ENCODE results near the gene SNED1.

Gene SNED1

DNA sequence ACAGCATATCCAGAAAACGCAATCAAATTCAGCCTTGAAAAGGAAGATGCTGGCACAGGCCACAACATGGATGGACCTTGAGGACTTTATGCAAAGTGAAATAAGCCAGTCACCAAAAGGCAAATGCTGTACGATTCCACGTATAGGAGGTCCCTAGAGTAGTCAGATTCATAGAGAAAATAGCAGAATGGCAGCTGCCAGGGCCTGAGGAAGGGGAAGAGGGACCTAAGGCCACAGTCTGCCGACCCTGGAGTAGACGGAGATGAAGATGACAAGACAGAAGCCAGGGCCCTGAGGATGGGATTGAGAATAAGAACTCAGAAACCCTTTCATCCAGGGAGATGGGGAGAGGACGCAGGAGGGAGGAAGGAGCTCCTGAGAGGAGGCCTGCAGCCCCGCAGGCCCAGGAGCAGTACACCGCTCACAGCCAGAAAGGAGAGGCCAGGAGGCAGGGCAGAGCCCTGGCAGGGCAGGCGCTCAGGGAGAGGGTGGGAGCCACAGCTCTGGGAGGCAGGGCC lies 111.7 kb downstream of the SNED1 start:
- DNase-seq (ENCODE audit: low spot score) = no peak

DNA sequence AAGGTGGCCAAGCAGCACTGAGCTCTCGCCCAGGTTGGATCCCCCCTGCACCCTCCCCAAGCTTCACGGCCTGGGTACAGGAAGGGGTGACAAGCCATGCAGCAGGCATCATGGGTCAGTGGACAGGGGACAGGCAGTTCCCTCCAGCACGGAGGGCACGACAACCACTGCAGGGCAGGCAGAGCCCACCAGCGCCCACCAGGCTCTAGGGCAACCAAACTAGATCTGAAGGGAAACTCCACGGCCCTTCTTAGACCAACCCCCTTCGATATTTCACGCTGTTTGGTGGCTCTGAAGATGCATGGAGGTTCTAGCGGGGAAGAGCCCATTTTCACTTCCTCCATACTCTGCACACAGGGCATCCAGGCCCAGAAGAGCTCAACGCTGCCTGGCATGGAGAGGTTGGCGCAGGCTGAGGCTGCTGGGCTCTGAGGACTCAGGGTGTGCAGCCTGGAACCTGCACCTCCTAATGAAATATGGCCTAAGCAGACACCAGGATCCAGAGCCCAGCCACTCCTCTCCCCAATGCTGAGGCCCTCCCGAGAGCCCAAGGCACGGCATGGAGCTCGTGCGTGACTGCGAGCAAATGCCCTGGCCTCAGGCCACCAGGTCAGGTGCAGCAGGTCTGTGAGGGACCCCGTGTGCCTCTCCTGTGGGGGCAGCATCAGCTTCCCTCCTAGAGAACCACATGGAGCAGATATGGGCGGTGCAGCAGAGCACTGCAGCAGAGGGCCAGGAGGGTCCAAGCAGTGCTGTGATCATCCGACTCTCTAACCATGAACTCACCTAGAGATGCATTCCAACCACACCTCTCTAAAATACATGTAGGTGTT lies 112.4 kb downstream of the SNED1 start:
- DNase-seq (ENCODE audit: low spot score) = no peak

GRCh38 chr2:241111440-241111805 lies 113.0 kb downstream of the SNED1 start:
- no peak for DNase-seq (ENCODE audit: low spot score)

DNA sequence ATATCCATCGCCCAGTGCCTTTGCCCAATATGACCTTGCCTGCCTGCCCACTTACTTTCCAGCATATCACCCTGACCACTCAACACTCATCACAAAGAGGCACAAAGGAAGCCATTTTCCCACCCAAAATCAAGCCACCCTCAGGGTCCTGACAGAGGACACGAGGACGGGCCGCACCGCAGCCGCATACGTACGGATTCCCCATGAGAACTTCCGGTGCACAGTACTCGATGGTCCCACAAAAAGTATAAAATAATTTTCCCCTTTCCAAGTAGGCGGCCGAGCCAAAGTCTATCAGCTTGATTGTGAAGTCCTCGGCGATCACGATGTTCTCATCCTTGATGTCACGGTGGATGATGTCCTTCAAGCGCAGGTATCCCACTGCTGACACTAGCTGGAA lies 113.6 kb downstream of the SNED1 start:
- DNase-seq (ENCODE audit: low spot score) = no peak

- no peak for DNase-seq (ENCODE audit: low spot score)
Measured at GRCh38 chr2:241112592-241112991, 114.2 kb downstream of the SNED1 start.

- DNase-seq (ENCODE audit: low spot score) = no peak
Measured at GRCh38 chr2:241114836-241115235, 116.4 kb downstream of the SNED1 start.

GRCh38 chr2:241115361-241115760 lies 116.9 kb downstream of the SNED1 start:
- no peak for DNase-seq (ENCODE audit: low spot score)

DNA sequence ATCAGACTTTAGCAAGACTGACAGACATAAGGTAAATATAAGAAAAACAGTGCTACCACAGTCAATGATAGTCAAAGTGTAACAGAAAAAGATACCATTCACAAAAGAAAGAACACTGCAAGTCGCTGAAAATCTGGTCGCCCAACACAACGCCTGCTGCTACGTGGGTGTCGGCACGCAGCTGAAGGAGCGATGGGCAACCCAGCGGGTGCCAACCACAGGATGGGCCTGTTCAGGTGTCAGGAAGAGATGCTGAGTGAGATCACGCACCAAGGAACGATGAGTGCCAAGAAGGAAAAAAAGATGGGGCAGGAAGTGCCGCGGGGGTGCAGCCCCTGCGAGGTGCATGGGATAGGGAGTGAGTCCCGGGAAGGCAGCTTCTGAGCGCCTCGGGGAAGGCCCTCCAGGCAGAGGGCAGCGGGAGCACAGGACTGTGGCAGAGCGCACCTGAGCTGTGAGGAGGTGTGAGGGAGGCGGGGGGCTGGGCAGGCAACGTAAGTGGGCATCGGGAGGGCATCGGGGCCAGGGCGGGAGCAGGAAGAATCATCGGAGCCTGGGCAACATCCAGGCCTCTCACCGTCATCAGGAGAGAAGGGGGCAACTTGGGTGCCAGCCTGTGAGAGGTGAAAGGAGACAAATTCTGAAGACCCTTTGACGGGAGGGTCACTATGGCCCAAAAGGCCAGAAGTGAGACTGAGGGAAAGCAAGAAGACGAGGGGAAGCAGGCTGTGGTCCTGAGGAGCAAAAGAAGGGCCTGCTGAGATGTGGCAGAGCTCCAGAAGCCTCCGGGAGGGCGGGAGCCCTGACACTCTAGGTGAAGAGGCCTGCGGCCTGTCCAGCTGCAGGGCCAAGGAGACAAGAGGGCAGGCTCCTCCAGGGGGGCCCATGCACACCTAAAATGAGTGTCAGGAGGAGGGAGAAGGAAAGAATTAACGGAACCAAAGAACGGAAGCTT lies 118.5 kb downstream of the SNED1 start:
- no peak for DNase-seq (ENCODE audit: low spot score)

GRCh38 chr2:241118737-241119505 lies 120.5 kb downstream of the SNED1 start:
- DNase-seq (ENCODE audit: low spot score) = no peak

- DNase-seq (ENCODE audit: low spot score) = no peak
Measured at GRCh38 chr2:241120440-241120839, 122.0 kb downstream of the SNED1 start.

GRCh38 chr2:241121008-241121407 lies 122.6 kb downstream of the SNED1 start:
- no peak for DNase-seq (ENCODE audit: low spot score)

DNA sequence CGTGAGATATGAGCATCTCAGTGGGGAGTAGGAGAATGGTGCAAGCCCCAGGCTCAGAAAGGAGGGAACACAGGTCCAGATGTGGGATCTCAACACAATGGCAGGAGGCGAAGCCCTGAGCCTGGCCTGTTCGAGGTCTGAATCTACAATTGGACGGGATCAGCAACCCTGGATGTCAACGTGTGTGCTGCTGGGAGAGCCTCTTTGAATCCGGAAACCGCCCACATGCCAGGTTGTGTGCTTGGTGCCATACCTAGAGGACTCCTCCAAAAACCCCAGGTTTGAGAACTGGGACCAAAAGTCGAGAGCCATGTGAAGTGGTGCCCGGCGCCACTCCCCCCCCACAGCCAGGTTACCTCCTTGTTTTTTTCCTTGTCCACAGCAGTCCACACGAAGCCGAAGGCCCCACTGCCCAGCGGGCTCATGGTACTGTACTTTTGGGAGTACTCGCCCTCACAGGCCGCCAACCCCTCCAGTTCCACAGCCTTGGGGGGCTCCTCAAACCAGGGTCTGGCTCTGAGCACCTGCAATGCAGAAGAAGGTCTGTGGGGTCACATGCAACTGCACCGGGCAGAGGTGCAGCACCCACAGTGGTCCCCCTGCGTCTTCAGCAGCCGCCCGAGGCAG lies 124.1 kb downstream of the SNED1 start:
- DNase-seq (ENCODE audit: low spot score) = no peak

DNA sequence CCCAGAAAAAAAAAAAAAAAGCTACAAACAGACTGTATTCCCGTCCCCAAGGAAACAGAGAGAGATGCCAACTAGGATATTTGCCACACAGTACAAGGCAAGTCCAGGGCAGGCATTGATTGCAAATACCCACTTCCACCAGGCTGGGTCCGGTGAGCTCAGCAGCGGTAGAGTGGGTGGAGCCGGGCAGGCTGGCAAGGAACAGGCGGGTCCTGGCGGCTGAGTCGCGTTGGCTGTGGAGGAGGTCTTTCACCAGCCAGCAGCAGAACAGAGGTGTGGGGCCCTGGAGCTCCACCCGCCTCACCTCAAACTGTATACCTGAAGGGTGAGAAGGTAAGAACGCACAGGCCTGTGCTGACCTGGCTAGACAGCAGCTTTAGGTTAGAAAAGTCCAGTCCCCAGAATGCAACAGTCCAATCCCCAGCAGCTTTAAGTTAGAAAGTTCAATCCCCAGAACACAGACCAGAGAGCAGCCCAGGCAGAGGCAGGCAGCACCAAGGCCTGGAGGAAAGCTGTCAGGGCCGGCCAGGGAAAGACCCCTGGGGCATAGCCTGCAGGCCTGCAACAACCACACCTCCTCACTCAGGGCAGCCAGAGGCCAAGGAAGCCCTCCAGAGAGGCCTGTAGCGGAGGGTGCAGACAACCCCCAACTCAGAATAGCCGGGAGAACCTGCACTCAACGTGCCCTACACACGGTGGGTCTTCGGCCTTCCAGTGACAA lies 125.6 kb downstream of the SNED1 start:
- no peak for DNase-seq (ENCODE audit: low spot score)

GRCh38 chr2:241125626-241126025 lies 127.2 kb downstream of the SNED1 start:
- DNase-seq (ENCODE audit: low spot score) = no peak

DNA sequence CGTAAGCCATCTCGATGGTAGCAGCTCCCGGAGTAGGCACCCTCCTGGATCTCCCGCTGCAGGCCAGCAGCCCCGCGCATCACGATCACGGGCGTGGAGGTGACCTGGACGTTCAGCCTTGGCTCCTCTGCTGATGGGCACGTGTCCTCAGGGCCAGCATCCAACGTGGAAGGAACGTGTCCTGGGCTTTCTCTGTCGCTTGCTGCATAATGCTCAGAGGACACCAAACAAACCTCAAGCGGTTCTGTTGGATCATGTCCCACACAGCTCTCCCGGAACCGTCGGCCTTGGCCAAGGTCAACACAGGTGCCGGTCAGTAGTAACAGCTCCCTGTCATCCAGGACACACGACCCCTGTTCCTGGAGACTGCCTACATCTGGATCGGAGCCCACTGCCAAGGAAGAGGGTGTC lies 127.8 kb downstream of the SNED1 start:
- DNase-seq (ENCODE audit: low spot score) = no peak

DNA sequence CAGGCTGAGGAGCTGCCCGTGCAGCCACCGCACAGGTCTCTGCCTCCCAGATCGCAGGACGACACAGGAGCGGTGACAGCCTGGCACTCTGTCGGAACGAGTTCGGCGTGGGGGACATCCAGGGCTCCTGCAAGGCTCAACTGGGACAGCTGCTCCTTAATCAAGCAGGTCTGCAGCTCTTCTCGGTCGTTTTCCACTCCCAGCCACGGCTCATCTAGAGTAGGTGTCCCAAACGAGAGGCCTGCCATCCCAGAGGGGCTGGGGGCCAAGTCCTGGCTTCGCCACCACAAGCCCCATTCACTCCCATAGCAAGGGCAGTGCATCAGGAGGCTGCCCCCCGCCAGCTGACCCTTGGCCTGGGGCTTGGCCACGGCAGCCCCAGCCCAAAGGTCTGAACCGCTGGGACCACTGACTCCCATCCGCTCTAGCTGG lies 128.4 kb downstream of the SNED1 start:
- DNase-seq (ENCODE audit: low spot score) = no peak

- no peak for DNase-seq (ENCODE audit: low spot score)
Measured at GRCh38 chr2:241128266-241128665, 129.8 kb downstream of the SNED1 start.

DNA sequence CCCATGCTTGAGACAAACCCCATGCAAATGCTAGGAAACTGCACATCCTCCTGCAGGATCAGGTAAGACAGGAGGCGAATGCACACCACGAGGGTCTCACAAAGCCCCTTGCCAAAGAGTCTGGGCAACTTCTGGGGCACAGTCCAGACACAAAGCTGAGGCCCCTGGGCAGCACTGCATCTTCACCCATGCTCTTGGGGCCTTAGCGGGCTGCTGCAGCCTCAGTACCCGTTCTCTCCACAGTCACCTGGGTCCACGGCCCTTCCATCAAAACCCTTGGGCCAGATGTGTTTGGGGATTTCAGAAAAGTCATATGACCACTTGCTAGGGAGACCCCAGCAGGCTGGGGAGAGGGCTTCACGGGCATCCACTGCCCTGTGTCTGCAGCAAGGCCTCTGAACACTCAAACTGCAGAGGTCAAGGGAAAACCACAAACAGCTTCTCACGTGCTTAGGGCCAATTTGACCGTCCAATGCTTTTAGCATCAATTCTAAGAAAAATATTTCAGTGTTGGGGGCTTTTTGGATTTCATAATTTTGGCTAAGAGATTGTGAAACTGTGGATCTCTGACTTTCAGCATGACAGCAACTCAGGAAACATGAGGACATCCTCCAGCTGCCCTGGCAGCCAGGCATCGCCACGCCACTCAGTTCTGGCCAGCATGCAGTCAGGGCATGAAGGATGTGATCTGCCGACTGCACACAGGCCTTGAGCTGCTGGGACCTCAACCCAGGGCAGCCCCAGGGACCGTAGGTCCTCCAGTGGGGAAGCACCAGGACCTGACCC lies 130.9 kb downstream of the SNED1 start:
- DNase-seq (ENCODE audit: low spot score) = no peak

DNA sequence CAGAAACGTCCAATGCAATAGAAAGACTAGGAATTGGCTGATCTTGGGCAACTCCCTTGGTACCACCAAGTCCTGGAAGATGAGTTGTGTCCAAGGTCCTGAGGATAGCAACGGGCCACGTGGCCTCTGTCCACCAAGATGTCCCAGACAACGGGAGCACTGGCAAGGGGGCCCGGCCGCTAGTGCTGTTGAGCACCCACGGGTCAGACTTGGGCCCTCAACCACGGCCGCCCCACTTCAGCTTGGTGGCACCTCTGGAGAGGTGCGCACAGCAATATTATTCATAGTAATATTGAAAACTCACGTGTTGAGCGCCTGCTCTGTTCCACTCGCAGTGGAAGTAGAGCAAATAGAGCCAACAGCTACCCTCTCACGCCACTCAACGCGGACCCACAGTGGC lies 131.9 kb downstream of the SNED1 start:
- no peak for DNase-seq (ENCODE audit: low spot score)

DNA sequence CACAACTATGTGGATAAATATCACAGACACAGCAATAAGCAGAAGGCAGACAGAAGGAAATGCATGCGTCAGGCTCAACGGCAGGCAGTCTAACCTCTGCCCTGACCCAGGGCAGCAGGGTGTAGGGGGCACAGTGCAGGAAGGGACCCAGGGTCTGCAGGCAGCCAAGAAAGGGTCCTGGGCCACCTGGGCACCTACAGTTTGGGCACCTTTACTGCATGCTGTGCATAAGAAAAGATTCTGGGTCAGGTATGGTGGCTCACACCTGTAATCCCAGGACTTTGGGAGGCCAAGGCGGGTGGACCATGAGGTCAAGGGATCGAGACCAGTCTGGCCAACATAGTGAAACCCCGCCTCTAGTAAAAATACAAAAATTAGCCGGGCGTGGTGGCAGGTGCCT lies 133.1 kb downstream of the SNED1 start:
- no peak for DNase-seq (ENCODE audit: low spot score)

All from D341Med (cell line).